Activated CD4-positive, alpha-beta T cell treated with anti-CD3 and anti-CD28 coated beads for 4 hours (primary cell): Measurements from ENCODE around the gene PTCSC3.

Experiments used
- DNase-seq, 2 donors: peaks; one replicate each; pipeline ENCODE4 v3.0.0-alpha.2; 2020

Gene PTCSC3

DNA sequence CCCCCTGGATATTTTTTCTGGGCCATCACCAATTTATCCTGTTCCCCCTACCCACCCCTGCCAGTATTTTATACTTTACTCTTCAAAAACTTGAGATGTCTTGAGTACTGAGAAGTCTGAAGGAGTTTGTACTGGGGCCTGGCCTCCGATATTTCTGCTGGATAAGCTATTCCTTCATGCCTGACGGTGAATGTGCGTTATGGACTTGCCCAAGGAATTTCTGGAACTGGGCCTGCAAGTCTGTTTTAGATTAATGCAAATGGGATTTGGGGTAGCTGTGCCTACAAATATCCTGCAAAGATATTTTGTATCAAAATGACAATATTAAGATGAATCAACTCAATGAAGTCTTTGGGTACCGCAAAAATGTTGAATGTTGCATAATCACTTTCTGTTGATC is at the start of gene PTCSC3:
Gene PTCSC3 (minus strand): TSS at position 199 of the 400 bp plus-strand sequence.
- DNase-seq = no peak

DNA sequence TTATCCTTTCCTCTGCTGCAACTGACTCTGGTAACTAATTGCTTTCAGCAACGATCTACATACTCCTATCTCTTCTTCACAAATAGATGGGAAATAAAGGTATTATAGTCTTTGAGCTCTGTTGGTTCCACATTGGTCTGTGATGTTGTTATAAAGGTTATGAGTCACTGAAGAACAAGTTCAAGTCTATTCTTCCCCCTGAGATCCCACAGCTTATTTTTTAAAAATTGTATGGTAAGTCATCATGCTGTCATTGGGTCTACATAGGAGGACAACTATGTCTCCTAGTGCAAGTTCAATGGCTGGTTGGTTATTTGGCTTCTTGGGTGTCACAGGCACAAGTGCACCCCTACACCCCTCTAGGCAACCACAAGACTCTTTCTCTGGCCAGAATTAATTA is 49.6 kb upstream of the PTCSC3 start:
- no peak for DNase-seq

DNA sequence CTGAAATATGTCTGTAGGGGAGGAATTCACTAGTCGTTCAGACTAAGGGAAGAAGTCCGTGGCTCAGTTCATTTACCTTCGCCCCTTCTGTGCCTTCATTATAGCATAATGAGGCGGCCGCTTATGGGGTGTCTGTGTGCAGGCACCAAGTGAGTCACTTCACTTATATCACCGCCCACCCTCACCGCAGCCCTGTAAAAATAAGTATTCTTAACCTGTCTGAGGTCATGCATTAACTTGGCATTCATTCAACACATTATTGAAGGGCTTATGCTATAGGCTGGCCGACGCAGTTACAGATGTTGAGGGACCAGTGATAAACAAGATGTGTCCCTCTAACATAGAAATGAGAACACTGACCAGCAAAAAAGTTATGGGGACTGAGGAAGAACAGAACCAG is 47.7 kb upstream of the PTCSC3 start:
- DNase-seq = no peak

DNA sequence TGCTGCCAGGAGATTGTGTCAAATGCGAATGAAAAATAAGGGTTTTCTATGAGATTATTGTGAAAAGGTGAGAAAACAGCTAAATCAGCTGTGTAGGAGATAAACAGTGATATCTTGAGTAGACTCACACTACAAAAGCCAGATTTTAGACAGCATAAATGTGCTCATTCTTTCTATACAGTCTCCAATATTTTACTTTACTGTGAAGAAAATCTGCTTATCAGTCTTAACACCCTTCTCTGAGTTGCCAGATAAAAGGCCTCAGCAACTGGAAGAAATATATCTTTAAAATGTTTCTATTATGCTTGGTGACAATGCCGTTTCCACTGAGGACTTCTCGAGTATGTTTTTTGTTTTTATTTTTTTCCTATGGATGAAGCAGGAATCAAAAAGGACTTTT is 47.0 kb upstream of the PTCSC3 start:
- no peak for DNase-seq

DNA sequence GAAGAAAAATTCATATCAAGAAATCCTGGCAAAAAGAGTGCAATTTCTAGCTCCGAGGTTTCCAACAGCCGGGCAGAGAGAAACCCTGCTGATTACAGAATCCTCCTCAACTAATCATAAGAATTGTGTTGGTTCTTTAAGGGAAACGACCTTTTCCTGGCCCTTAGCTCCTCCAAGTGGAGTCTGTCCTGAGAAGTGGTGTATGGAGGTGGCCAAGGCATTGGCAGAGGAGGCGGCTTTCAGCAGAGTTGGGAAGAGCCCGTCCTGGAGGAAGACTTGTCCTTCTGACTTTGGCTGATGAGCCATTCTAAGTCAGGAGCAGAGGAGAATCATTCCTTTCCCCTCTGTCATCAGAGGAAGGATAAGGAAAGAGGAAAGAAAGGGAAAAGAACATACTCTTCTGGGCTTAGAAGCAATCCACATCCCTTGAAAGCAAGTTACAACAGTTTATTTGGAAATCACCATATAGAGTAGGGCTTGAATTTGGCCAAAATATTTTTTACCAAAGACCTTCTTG is 46.5 kb upstream of the PTCSC3 start:
- DNase-seq = no peak

DNA sequence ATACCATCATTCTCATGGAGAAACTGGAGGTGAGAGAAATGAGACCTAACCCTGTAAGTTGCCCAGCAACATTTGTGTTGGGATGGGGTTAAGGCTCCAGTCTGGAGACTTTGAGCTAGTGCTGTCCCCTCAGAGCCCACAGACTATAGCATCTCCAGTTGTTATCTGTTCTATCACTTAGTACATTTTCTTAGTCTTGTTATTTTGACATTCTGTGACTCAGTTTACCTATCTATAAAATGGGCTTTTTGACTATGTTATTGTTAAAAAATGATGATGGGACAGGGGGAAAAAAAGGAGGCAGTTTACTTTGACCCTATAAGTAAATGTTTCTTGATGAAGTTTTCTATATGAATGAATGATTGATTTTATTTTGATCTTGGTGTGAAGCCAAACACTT is 45.8 kb upstream of the PTCSC3 start:
- no peak for DNase-seq

DNA sequence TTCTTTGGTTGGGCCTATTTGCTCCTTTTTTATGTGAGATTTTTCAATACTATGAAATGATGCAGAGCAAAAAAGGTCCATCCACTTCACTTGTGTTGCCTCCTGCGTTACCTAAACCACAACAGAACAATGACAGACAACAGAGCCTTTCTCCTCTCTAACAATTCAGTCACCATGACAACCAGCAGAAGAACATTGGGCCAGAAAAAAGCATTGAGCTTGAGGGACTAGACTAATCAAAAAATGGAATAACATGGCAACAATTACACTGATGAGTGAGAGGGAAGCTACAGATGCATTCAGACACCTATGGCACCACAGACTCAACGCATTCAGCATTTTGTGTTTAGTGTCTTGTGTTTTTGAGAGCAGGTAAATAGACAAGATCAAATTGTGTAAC is 44.6 kb upstream of the PTCSC3 start:
- no peak for DNase-seq

DNA sequence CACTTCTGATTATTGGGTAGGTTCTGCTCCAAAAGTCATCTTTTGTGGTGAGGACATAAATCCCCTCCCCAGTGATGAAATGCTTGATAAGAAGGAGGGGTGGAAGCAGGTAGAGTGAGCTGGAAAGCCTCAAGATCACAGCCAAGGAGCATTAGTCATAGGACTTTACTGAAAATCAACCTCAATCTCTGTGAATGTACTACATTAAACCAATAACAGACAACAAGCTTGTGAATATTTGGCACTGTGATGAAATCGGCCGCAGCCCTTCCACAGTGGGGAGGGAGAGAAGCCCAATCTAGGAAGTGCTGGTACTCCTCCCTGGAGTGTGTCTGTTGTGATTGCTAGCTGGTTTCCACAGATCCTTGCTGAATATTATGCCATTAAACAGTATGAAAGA is 41.2 kb upstream of the PTCSC3 start:
- DNase-seq = no peak

DNA sequence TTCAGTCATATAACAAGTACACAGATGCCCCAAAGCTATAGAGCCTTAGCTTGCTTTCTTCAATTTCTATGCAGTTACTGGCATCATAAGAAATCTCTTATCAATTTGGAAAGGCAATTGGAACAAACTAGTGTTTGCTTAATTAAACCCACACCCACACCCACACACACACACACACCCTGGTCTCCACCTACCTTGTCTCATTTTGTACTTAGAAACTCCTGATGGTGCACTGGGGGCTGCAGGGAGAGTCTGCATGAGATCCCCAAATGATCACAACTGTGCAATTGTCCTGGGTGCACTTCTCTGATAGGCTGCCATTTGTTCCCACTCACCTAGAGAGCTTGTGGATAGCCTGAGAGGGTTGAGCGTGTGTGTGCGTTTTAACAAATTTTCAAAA is 40.5 kb upstream of the PTCSC3 start:
- no peak for DNase-seq

DNA sequence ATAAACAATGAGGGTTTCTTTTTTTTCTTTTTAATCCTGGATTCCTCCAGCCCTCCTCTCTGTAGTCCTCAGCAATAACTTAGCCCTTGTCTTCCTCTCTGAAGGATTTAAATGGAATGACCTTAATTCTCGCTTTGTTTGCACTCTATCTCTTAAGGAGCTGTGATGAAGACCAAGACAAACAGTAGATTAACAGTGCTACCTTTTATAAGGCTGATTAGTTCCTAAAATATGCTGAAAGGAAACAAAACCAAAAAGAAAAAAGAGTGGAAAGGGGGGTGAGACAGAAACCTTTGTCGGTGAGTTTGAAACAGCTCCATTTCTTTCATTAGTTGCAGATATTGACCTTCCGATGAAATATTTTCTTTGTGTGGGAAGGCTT is 38.7 kb upstream of the PTCSC3 start:
- DNase-seq = no peak

DNA sequence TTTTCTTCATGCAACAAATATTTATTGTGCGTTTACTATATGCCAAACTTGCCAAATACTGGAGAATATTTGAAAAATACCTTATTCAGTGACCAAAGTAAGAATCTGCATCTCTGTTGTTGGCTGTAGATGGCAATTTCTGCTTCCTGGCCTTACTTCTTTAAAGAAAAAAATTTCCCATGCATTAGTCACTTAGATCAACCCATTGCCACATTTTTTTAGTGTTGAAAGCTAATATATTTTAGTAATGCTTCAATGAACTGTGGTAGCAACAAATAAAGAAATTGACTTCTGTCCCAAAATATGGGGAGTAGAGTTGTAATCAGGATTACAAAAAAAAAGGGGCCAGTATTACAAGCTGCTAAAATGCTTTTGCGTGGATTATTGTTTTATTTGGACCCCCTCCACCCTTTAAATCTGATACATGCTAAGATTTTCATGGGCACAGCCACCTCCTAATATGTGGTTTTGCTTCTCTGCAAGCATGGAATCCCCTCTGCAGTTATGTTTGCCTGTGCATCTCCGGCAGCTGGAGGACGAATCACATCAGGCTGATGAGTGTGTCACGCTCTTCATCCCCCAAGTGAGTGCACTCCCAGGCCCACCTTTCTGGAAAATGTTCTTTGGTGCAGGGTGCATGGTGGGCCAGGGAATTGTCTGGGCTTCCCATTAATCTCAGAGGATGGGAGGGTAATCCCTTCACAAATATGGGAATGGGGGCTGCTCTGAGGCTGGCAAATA is 38.1 kb upstream of the PTCSC3 start:
- DNase-seq = no peak

DNA sequence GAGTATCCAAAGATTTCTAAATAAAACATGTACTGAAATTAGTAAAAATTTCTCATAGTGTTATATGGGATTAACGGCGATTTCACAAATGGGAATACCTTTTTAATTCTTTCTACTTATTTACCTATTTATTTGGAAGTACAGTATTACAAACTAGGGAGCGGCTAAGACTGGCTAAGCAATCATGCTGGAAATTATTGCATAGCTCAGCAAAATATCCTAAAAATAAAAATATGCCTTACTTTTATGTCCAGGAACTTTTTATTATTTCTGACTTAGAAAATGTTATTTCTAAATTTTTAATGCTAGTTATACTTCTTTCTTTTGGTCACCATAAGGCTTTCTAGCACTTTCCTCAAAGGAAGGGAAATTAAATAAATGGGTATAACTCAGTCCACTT is 36.5 kb upstream of the PTCSC3 start:
- no peak for DNase-seq

DNA sequence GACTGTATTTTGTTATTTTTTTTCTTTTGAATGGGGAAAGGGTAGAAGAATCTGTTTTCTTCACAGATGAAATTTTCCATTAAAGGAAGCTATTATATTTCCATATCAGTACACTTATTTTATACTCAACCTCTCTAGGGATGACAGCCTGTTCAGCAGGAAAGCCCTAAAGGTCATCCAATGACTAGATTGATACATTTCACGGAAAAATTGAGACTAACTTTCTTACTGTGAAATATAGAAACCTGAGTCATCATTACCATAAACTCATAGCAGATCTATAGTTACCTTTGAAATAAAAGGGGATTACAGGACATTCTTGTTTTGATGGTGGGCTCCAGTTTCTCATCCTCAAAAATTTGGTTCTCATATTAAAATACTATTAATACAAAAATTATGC is 36.1 kb upstream of the PTCSC3 start:
- no peak for DNase-seq

DNA sequence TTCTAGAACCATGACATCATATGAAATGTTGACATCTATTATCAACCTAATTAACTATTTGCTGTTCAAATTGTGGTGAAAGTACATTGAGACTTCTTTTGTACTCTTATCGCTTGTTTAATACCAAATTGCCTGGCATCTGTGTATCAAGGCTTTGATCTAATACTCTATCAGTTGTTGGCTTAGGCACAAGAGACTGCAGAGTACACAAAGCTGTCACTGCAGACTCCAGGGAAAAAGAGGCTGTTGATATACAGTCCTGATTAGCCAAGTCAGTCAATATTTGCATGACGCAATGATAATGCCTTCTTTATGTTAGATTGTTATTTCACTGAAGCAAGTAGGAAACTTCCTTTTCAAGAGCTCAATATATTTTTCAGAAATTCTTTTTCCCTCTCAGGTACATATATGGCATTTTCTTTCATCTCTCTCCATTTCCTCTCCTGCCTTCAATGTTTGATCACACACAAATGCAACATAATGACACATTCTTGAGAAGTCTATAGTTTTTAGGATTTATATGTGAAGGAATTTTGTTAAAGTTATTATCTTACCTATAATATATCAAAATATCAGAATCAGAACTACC is 32.3 kb upstream of the PTCSC3 start:
- DNase-seq = no peak

DNA sequence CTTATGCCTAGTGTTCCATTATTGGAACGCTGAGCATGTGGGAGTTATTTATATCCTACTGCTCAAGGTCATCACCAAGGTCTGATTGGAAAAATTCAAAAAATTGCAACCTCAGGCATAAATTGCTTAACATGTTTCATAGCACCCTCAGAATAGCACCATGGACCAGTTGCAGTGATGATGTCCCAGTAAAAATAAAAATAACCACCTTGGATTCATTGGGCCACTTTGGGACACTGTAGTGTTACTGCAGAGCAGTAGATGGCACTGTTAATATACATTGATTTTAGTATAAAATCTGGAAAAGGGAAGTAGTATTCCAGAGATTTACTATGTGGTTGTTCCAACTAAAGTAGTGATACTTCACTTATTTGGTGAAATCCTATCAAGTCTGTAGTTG is 31.0 kb upstream of the PTCSC3 start:
- DNase-seq = no peak

DNA sequence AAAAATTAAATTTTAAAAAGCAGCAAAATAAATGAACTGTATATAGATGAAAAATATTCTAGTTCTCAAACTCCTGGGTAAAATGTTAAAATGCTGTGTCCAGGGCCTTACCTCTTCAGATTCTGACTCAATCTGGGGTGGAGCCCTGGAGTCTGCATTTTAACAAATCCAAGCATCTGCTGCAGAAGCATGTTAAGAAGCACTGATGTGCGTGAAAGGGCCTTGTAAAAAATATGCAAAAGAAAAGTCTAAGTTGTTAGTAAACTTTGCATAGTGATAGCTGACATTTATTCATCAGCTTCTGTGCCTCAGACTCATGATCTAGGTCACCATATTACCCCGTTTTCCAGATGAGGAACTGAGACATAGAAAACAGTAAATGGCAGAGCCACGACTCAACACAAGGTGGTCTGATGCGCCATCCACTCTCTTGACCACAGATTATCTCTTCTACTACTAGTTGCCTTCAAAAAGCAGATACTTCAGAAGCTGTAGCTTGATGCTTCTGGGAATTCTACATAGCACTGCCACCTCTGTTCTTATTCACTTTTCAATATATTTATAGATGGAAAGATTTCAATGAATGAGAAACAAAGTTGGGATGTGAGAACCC is 28.0 kb upstream of the PTCSC3 start:
- DNase-seq = no peak

DNA sequence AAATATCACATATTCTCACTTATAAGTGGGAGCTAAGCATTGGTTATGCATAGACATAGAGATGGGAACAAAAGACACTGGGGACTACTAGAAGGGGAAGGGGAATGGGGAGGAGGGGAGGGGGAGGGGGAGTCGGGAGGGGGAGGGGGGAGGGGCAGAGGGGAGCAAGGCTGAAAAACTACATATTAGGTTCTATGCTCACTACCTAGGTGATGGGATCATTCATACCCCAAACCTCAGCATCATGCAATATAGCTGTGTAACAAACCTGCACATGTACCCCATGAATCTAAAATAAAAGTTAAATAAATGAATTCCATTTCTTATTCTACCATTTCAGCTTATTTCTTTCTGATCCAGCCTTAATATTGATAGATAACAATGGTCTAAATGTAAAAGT is 21.9 kb upstream of the PTCSC3 start:
- DNase-seq = no peak

DNA sequence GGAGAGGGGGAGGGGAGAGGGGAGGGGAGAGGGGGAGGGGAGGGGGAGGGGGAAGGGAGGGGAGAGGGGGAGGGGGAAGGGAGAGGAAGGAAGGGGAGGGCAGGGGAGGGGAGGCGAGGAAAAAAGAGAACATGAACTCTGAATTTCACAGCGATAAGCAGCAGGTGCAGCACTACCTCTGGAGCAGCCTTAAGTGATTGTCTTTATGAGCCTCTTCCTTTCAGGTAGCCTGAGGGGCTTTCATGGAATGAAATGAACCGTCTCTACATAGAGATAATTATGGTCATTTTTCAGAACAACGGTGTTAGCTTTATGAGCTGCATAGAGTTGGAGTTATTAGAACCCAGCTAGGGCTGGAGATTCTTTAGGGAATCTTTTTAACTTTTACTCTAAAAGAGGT is 18.1 kb upstream of the PTCSC3 start:
- no peak for DNase-seq

DNA sequence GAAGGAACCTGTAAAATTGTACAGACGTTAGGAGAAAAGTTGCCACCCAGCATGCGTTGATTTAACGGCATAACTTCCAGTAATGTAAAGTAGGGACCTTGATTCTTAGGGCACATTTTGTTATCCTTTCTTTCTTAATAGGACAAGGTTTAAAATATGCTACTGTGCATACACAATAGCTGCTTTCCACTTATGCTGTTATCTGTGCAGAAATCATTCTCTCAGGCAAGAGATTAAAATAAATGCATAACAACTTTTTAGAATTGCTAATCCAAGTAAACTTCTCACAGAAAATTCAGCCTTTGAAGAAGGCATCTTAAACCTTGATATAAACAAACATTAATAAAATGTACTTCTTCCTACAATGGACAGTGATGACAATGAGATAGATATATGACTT is 16.0 kb upstream of the PTCSC3 start:
- no peak for DNase-seq

DNA sequence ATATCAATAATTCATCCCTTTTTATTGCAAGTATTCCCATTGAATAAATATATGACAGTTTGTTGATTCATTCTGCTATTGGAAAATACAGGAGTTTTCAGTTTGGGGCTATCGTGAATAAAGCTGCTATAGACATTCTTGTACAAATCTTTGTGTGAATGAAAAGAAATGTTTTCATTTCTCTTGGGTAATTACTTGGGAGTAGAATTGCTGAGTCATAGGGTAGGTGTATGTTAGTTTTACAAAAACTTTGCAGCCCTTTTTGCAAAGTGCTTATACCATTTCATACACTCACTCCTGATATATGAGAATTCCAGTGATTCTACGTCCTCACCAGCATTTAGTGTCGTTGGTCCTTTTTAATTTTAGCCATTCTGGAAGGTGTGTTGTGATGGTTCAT is 6.9 kb upstream of the PTCSC3 start:
- DNase-seq = no peak

DNA sequence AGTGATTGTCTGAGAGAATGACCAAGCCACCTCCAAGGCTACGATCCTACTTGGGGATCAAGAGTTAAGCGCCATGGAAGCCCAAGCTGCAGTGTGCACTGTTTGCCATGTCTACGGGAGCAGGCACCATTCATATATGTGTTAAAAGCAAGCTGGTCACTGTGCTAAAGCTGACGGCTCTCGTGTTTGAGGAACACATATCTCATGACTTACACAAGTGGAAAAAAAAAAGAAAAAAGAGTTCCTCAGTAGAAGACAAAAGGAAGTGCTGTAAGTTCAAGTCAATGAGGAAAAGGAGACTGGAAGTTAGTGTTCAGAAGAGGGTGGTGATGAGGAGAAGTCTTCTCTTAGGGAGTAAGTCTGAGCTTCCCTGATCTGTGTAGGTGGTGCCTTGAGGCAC is 4.9 kb upstream of the PTCSC3 start:
- no peak for DNase-seq

DNA sequence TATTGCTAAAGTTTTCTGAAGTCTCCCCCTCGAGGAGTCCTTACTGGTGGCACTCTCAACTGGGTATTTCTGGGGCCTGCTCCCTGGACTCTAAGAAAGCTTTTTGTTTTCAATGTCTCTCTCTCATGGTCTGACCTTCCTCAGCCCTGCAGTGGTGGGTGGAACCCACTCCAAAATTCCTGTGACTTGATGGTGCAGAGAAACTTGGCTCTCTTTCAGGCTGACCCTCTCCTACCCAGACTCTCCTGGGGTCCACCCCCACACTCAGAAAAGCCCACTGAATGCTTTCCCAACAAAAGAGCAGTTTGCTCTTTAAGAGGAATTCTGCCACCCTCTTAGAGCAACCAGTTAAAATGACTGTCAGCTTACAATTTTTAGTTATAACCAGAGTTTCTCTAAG is 967 bp upstream of the PTCSC3 start:
- no peak for DNase-seq

DNA sequence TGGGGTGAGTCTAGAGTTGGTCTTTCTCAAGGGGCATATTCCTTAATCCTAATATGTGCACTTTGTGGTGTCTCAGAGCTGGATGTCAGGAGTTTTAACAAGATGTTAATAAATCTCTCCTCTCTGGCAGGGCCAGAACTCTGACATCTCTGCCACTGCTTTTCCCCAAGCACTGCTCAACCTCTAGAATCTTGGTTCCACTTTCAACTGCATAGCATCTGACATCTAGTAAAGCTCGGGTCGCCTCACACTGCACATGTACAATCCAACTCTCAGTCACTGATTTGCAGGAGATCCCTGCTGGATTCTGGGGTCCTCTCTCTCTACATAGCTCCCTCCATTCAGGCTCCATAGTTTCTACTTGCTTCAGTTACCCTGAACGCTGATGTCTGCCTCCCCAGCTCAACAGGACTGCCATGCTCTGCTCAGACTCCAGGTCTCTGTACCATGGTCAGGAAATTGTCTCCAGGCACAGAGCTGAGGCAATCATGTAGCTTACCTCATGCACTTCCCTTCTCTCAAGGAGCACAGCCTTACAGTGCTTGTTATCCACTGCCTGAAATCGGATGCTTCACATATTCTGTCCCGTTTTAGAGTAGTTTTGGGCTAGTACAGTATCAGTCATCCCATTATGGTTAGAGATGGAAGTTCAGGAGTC is 1.6 kb downstream of the PTCSC3 start:
- DNase-seq = no peak

DNA sequence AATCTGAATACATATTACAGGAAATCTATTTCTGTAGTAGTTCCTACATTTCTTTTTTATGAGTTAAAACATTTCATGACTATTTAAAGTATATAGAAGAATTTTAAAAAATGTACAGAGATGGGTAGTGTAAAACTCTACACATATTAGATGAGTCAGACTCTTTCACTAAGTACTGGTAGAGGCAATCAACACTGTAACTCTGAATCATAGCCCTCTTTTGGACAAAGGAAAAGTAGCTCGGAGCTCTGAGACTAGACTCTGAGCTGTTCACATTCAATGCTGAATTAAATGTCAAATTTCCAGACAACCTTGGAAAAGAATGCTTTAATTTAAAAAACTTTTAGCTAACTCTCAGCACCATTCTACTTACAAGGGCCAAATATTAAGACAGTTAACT is 3.4 kb downstream of the PTCSC3 start:
- DNase-seq = no peak
